Measurements from ENCODE around the gene PNLDC1.

The PNLDC1 gene

GRCh38 chr6:159754959-159755914, 44.8 kb upstream of the PNLDC1 start:
- no peaks in the 10 kb centered on the region for H3K9me3 ChIP-seq (ENCODE audit: severe bottlenecking)
- no peak for TF ChIP-seq CTCF (IDR thresholded peaks at IDR 0.05; ENCODE audit: low read depth, low read length)
- H3K27ac ChIP-seq, result no peak overlapping the region
- H3K4me3 ChIP-seq (ENCODE audit: low read depth, low read length), result no peak overlapping the region
- no peak for DNase-seq
- H3K36me3 ChIP-seq, result peaks cover 69% of the 10 kb centered on the region
- H3K27me3 ChIP-seq (ENCODE audit: insufficient read depth, low read depth, severe bottlenecking), result no peaks in the 10 kb centered on the region

GRCh38 chr6:159756508-159756907, 43.6 kb upstream of the PNLDC1 start:
- peaks cover 70% of the 10 kb centered on the region for H3K36me3 ChIP-seq
- no peaks in the 10 kb centered on the region for H3K27me3 ChIP-seq (ENCODE audit: insufficient read depth, low read depth, severe bottlenecking)
- TF ChIP-seq CTCF (IDR thresholded peaks at IDR 0.05; ENCODE audit: low read depth, low read length), result no peak
- no peak overlapping the region for H3K4me3 ChIP-seq (ENCODE audit: low read depth, low read length)
- DNase-seq, result no peak
- H3K27ac ChIP-seq, result no peak overlapping the region
- H3K9me3 ChIP-seq (ENCODE audit: severe bottlenecking), result no peaks in the 10 kb centered on the region

- Histone ChIP-seq H3K27me3 (ENCODE audit: insufficient read depth, low read depth, severe bottlenecking) (no peaks in the 10 kb centered on the region), H3K36me3 (peaks cover 68% of the 10 kb centered on the region), H3K9me3 (ENCODE audit: severe bottlenecking) (no peaks in the 10 kb centered on the region), H3K4me3 (ENCODE audit: low read depth, low read length) (no peak overlapping the region), H3K27ac (no peak overlapping the region)
- TF ChIP-seq CTCF (IDR thresholded peaks at IDR 0.05; ENCODE audit: low read depth, low read length), result peak; percentile 51
- no peak for DNase-seq
Observed at GRCh38 chr6:159758031-159759001, 41.8 kb upstream of the PNLDC1 start.

- Histone ChIP-seq H3K27ac (no peak overlapping the region), H3K27me3 (ENCODE audit: insufficient read depth, low read depth, severe bottlenecking) (no peaks in the 10 kb centered on the region), H3K9me3 (ENCODE audit: severe bottlenecking) (no peaks in the 10 kb centered on the region), H3K36me3 (peaks cover 66% of the 10 kb centered on the region), H3K4me3 (ENCODE audit: low read depth, low read length) (no peak overlapping the region)
- no peak for DNase-seq
- TF ChIP-seq CTCF (IDR thresholded peaks at IDR 0.05; ENCODE audit: low read depth, low read length), result no peak
Observed at GRCh38 chr6:159759645-159760044, 40.4 kb upstream of the PNLDC1 start.

GRCh38 chr6:159760602-159761057, 39.4 kb upstream of the PNLDC1 start:
- peaks cover 68% of the 10 kb centered on the region for H3K36me3 ChIP-seq
- no peak for DNase-seq
- no peaks in the 10 kb centered on the region for H3K9me3 ChIP-seq (ENCODE audit: severe bottlenecking)
- H3K27me3 ChIP-seq (ENCODE audit: insufficient read depth, low read depth, severe bottlenecking), result no peaks in the 10 kb centered on the region
- H3K27ac ChIP-seq, result peak overlapping the region; percentile 100; the same call in 1 of the 2 replicates
- peak overlapping the region; percentile 71 for H3K4me3 ChIP-seq (ENCODE audit: low read depth, low read length)
- TF ChIP-seq CTCF (IDR thresholded peaks at IDR 0.05; ENCODE audit: low read depth, low read length), result no peak

All from WERI-Rb-1 (cell line).